ENCODE data around the gene MLC1.

Gene MLC1

GRCh38 chr22:50018608-50019285 lies 66.5 kb downstream of the MLC1 start:
- WGBS, 2 experiments (ENCODE audit: insufficient coverage in 2 of 2) = 84 to 89% methylated on average over 10 of the region's 11 CpGs
- Histone ChIP-seq H3K4me1 (ENCODE audit: control insufficient read depth, insufficient read depth, low read length, poor library complexity, severe bottlenecking) (no peaks in the 10 kb centered on the region), H3K9me3 (ENCODE audit: control insufficient read depth, low read length) (peaks cover 8% of the 10 kb centered on the region), H3K27ac (ENCODE audit: low read depth, low read length, severe bottlenecking) (no peak overlapping the region), H3K4me3 (ENCODE audit: extremely low read depth, insufficient read depth, low read length, poor library complexity, severe bottlenecking) (no peak overlapping the region), H3K36me3 (ENCODE audit: control insufficient read depth, insufficient read depth, low read length) (no peaks in the 10 kb centered on the region)

DNA sequence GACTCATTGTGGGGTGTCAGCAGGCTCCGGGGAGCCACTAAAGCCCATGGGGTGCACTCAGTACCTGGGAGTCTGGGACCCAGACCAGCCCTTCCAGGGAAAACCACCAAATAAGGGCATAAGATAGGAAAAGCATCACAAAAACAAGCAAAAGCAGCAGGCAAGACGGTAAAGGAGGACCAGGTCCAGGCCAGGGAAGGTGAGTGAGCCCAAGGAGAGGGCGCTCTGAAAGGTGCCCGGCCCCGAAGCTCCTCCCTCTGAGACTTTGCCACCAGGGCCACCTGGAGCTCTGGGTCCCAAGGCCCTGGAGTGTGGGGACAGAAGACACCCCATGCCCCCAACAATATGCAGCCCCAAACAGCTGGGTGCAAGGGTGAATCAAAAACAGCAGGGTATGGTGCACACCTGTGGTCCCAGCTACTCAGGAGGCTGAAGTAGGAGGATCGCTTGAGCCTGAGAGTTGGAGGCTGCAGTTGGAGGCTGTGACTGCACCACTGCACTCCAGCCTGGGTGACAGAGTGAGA lies 67.5 kb downstream of the MLC1 start:
- Histone ChIP-seq H3K36me3 (ENCODE audit: control insufficient read depth, insufficient read depth, low read length) (no peaks in the 10 kb centered on the region), H3K27ac (ENCODE audit: low read depth, low read length, severe bottlenecking) (no peak overlapping the region), H3K4me1 (ENCODE audit: control insufficient read depth, insufficient read depth, low read length, poor library complexity, severe bottlenecking) (no peaks in the 10 kb centered on the region), H3K9me3 (ENCODE audit: control insufficient read depth, low read length) (peaks cover 8% of the 10 kb centered on the region), H3K4me3 (ENCODE audit: extremely low read depth, insufficient read depth, low read length, poor library complexity, severe bottlenecking) (no peak overlapping the region)
- WGBS, 2 experiments (ENCODE audit: insufficient coverage in 2 of 2) = 77 to 83% methylated on average over 6 of the region's 6 CpGs

GRCh38 chr22:50016988-50017700 lies 68.1 kb downstream of the MLC1 start:
- peaks cover 8% of the 10 kb centered on the region for H3K9me3 ChIP-seq (ENCODE audit: control insufficient read depth, low read length)
- WGBS, 2 experiments (ENCODE audit: insufficient coverage in 2 of 2) = 86% methylated on average over 19 of the region's 21 CpGs
- H3K4me1 ChIP-seq (ENCODE audit: control insufficient read depth, insufficient read depth, low read length, poor library complexity, severe bottlenecking) = peaks cover 4% of the 10 kb centered on the region
- H3K4me3 ChIP-seq (ENCODE audit: extremely low read depth, insufficient read depth, low read length, poor library complexity, severe bottlenecking) = no peak overlapping the region
- H3K27ac ChIP-seq (ENCODE audit: low read depth, low read length, severe bottlenecking) = no peak overlapping the region
- no peaks in the 10 kb centered on the region for H3K36me3 ChIP-seq (ENCODE audit: control insufficient read depth, insufficient read depth, low read length)

- no peaks in the 10 kb centered on the region for H3K36me3 ChIP-seq (ENCODE audit: control insufficient read depth, insufficient read depth, low read length)
- no peak overlapping the region for H3K27ac ChIP-seq (ENCODE audit: low read depth, low read length, severe bottlenecking)
- H3K9me3 ChIP-seq (ENCODE audit: control insufficient read depth, low read length) = peaks cover 8% of the 10 kb centered on the region
- peaks cover 4% of the 10 kb centered on the region for H3K4me1 ChIP-seq (ENCODE audit: control insufficient read depth, insufficient read depth, low read length, poor library complexity, severe bottlenecking)
- no peak overlapping the region for H3K4me3 ChIP-seq (ENCODE audit: extremely low read depth, insufficient read depth, low read length, poor library complexity, severe bottlenecking)
- 90 to 92% methylated on average over 19 to 20 of the region's 20 CpGs for WGBS, 2 experiments (ENCODE audit: insufficient coverage in 2 of 2)
Measured at GRCh38 chr22:50016308-50016987, 68.8 kb downstream of the MLC1 start.

- WGBS, 2 experiments (ENCODE audit: insufficient coverage in 2 of 2) = 85 to 92% methylated on average over 5 to 8 of the region's 30 CpGs
- Histone ChIP-seq H3K27ac (ENCODE audit: low read depth, low read length, severe bottlenecking) (no peak overlapping the region), H3K4me1 (ENCODE audit: control insufficient read depth, insufficient read depth, low read length, poor library complexity, severe bottlenecking) (peaks cover 9% of the 10 kb centered on the region), H3K36me3 (ENCODE audit: control insufficient read depth, insufficient read depth, low read length) (no peaks in the 10 kb centered on the region), H3K4me3 (ENCODE audit: extremely low read depth, insufficient read depth, low read length, poor library complexity, severe bottlenecking) (no peak overlapping the region), H3K9me3 (ENCODE audit: control insufficient read depth, low read length) (peaks cover 6% of the 10 kb centered on the region)
Measured at GRCh38 chr22:50015451-50016307, 69.5 kb downstream of the MLC1 start.

- peaks cover 4% of the 10 kb centered on the region for H3K9me3 ChIP-seq (ENCODE audit: control insufficient read depth, low read length)
- H3K27ac ChIP-seq (ENCODE audit: low read depth, low read length, severe bottlenecking) = no peak overlapping the region
- no peak overlapping the region for H3K4me3 ChIP-seq (ENCODE audit: extremely low read depth, insufficient read depth, low read length, poor library complexity, severe bottlenecking)
- 7 to 8% methylated on average over 65 to 80 of the region's 91 CpGs for WGBS, 2 experiments (ENCODE audit: insufficient coverage in 2 of 2)
- H3K36me3 ChIP-seq (ENCODE audit: control insufficient read depth, insufficient read depth, low read length) = no peaks in the 10 kb centered on the region
- H3K4me1 ChIP-seq (ENCODE audit: control insufficient read depth, insufficient read depth, low read length, poor library complexity, severe bottlenecking) = peaks cover 9% of the 10 kb centered on the region
Measured at GRCh38 chr22:50014655-50015401, 70.4 kb downstream of the MLC1 start.

GRCh38 chr22:50014053-50014501 lies 71.1 kb downstream of the MLC1 start:
- H3K36me3 ChIP-seq (ENCODE audit: control insufficient read depth, insufficient read depth, low read length) = no peaks in the 10 kb centered on the region
- WGBS, 2 experiments (ENCODE audit: insufficient coverage in 2 of 2) = 72 to 76% methylated on average over 14 to 15 of the region's 16 CpGs
- H3K27ac ChIP-seq (ENCODE audit: low read depth, low read length, severe bottlenecking) = no peak overlapping the region
- no peaks in the 10 kb centered on the region for H3K9me3 ChIP-seq (ENCODE audit: control insufficient read depth, low read length)
- H3K4me3 ChIP-seq (ENCODE audit: extremely low read depth, insufficient read depth, low read length, poor library complexity, severe bottlenecking) = no peak overlapping the region
- peaks cover 9% of the 10 kb centered on the region for H3K4me1 ChIP-seq (ENCODE audit: control insufficient read depth, insufficient read depth, low read length, poor library complexity, severe bottlenecking)

- H3K4me1 ChIP-seq (ENCODE audit: control insufficient read depth, insufficient read depth, low read length, poor library complexity, severe bottlenecking) = peaks cover 9% of the 10 kb centered on the region
- no peak within 1 kb of the TSS for H3K4me3 ChIP-seq (ENCODE audit: extremely low read depth, insufficient read depth, low read length, poor library complexity, severe bottlenecking)
- H3K36me3 ChIP-seq (ENCODE audit: control insufficient read depth, insufficient read depth, low read length) = no peaks in the 10 kb centered on the region
- 53 to 57% methylated on average over 25 of the region's 29 CpGs for WGBS, 2 experiments (ENCODE audit: insufficient coverage in 2 of 2)
- no peak within 1 kb of the TSS for H3K27ac ChIP-seq (ENCODE audit: low read depth, low read length, severe bottlenecking)
- H3K9me3 ChIP-seq (ENCODE audit: control insufficient read depth, low read length) = no peaks in the 10 kb centered on the region
Measured at GRCh38 chr22:50012211-50013181, 72.7 kb downstream of the MLC1 start, which contains the start of gene IL17REL. Gene IL17REL, minus strand, starts transcription at chr22:50012765. Its CDS starts 119 bp downstream, at chr22:50012646.
